HG03095 (cell line): ENCODE data around the gene AGRN.

Experiments used
- ATAC-seq: cut with Tn5 transposase; IDR thresholded peaks from one replicate; pipeline ENCODE4 v1.9.1; 2021; ENCODE audit warnings: moderate library complexity; ENCODE audit not compliant: unreplicated experiment

Gene AGRN

GRCh38 chr1:1034439-1034781 is 14.5 kb downstream of the AGRN start:
- no peak for ATAC-seq

- no peak for ATAC-seq
Measured at GRCh38 chr1:1035291-1035943, 15.5 kb downstream of the AGRN start.

GRCh38 chr1:1037366-1038327 is 17.7 kb downstream of the AGRN start:
- no peak for ATAC-seq

- ATAC-seq, result peak; percentile 48
Measured at GRCh38 chr1:1038694-1039093, 18.8 kb downstream of the AGRN start.

DNA sequence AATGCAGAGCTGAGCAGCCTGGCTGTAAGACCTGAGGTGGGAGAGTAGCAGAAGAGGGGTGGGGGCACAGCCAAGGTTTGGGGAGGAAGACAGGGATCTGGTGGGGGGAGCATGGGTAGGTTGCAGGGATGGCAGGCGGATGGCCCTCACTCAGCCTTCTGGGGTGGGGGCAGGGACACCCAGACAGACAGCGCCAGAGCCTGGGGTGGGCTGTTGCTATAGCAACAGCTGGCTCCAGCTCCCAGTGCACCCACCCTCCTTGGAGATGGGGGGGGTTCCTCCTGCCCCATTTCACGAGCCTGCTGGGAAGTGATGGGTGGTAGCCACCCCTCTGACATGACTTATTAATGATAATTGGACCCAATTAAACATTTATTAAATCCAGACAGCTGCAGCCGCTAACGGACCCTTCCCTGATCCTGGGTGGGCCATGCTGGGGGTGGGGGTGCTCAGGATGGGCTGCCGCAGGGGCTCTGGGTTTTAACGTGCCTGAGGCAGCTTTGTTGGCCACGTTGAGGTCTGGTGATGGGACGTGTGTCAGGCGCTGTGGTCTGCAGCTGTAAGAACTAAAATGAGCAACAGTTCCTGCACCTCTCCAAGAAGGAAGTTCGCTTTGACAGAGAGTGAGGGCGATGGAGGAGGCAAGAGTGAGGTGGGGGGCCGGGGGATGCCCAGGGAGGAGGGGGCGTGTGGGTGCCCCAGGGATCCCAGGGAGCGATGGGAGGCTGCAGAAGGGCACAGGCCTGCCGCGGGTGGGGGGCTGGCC is 19.4 kb downstream of the AGRN start:
- no peak for ATAC-seq

- peak; percentile 41 for ATAC-seq
Measured at GRCh38 chr1:1040004-1040991, 20.4 kb downstream of the AGRN start.

DNA sequence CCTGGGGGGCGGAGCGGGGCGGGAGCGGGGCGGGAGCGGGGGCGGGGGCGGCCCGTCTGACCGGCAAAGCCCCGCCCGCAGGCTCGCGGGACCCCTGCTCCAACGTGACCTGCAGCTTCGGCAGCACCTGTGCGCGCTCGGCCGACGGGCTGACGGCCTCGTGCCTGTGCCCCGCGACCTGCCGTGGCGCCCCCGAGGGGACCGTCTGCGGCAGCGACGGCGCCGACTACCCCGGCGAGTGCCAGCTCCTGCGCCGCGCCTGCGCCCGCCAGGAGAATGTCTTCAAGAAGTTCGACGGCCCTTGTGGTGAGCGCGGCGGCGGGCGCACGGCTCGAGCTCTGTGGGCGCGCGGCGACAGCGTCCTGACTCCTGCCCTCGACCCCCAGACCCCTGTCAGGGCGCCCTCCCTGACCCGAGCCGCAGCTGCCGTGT is 21.2 kb downstream of the AGRN start:
- ATAC-seq, result no peak

DNA sequence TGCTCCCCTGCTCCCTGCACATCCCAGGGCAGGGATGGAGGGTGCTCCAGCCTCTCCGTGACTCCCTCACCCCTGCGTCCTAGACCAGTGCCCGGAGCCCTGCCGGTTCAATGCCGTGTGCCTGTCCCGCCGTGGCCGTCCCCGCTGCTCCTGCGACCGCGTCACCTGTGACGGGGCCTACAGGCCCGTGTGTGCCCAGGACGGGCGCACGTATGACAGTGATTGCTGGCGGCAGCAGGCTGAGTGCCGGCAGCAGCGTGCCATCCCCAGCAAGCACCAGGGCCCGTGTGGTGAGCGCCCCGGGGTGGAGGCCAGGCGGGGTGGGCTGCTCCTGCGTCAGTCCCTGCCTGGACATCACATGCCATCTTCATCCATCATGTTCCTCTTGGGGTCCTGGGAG is 22.0 kb downstream of the AGRN start:
- no peak for ATAC-seq

- ATAC-seq, result no peak
Measured at GRCh38 chr1:1042835-1043234, 22.9 kb downstream of the AGRN start.

DNA sequence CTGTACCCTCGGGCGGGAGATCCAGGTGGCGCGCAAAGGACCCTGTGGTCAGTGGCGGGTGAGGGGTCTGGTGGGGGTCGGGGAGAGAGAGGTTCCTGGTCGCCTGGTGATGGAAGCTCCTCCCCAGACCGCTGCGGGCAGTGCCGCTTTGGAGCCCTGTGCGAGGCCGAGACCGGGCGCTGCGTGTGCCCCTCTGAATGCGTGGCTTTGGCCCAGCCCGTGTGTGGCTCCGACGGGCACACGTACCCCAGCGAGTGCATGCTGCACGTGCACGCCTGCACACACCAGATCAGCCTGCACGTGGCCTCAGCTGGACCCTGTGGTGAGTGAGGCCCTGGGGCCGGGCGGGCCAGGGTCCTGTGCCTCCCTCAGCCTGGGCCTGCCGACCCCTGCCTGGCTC is 23.5 kb downstream of the AGRN start:
- no peak for ATAC-seq

GRCh38 chr1:1043921-1044320 is 24.0 kb downstream of the AGRN start:
- no peak for ATAC-seq

DNA sequence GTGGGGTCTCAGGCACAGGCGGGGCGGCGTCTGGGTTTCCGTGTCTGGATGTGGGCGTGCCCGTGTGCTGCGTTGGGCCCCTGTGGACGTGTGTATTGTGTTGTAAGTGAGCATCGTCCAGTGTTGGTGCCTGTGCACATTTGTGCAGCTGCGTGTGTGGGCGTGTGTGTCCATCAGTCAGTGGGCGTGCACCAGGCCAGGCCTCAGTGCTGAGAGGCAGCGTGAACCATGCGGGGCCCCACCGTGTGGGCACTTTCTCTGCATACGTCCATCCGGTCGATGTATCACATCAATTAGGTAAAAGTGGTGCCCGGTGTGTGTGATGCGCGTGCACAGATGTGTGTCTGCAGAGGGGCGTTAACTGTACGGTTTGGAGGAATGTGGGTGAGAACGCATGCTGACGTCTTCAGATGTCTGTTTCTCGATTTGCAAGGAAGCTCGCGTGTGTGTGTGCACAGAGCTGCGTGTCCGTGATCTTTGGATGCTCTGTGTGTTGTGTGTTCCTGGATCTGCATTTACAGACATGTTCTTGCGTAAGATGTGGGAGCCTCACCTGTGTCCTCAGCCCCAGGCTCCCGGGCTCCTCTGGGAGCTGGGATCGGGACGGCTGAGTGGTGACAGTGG is 24.6 kb downstream of the AGRN start:
- no peak for ATAC-seq

DNA sequence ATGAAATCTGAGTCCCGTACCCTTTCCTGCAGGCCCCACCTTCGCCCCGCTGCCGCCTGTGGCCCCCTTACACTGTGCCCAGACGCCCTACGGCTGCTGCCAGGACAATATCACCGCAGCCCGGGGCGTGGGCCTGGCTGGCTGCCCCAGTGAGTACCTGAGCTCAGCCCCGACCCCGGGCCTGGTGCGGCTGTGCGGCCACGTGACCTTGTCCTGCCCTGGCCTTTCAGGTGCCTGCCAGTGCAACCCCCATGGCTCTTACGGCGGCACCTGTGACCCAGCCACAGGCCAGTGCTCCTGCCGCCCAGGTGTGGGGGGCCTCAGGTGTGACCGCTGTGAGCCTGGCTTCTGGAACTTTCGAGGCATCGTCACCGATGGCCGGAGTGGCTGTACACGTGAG is 25.2 kb downstream of the AGRN start:
- no peak for ATAC-seq

DNA sequence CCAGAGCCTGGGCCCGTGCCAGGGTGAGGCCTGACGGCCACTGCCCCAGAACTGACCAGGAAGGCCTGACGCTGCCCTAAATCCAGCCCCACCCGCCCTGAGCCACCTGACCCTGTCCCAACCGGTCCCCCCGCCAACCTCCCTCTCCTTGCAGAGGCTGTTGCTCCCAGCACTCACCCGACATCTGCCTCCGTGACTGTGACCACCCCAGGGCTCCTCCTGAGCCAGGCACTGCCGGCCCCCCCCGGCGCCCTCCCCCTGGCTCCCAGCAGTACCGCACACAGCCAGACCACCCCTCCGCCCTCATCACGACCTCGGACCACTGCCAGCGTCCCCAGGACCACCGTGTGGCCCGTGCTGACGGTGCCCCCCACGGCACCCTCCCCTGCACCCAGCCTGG is 26.3 kb downstream of the AGRN start:
- ATAC-seq, result no peak

- no peak for ATAC-seq
Measured at GRCh38 chr1:1046767-1047166, 26.8 kb downstream of the AGRN start.

DNA sequence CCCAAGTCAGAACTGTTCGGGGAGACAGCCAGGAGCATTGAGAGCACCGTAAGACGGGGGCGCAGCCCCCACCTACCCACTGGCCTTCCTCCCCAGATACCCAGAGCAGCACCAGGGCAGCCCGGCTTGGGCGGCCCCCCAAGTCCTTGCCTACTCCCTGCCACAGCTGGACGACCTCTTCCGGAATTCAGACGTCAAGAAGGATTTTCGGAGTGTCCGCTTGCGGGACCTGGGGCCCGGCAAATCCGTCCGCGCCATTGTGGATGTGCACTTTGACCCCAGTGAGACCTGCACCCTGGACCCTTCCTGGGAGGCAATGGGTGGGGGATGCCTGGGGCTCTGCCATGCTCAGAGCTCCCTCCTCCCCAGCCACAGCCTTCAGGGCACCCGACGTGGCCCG is 27.5 kb downstream of the AGRN start:
- no peak for ATAC-seq

DNA sequence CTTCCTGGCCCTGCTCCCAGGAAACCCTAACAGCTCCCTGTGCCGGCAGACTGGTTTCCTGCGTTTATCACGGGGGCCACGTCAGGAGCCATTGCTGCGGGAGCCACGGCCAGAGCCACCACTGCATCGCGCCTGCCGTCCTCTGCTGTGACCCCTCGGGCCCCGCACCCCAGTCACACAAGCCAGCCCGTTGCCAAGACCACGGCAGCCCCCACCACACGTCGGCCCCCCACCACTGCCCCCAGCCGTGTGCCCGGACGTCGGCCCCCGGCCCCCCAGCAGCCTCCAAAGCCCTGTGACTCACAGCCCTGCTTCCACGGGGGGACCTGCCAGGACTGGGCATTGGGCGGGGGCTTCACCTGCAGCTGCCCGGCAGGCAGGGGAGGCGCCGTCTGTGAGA is 28.0 kb downstream of the AGRN start:
- no peak for ATAC-seq

- no peak for ATAC-seq
Measured at GRCh38 chr1:1048765-1049164, 28.8 kb downstream of the AGRN start.

DNA sequence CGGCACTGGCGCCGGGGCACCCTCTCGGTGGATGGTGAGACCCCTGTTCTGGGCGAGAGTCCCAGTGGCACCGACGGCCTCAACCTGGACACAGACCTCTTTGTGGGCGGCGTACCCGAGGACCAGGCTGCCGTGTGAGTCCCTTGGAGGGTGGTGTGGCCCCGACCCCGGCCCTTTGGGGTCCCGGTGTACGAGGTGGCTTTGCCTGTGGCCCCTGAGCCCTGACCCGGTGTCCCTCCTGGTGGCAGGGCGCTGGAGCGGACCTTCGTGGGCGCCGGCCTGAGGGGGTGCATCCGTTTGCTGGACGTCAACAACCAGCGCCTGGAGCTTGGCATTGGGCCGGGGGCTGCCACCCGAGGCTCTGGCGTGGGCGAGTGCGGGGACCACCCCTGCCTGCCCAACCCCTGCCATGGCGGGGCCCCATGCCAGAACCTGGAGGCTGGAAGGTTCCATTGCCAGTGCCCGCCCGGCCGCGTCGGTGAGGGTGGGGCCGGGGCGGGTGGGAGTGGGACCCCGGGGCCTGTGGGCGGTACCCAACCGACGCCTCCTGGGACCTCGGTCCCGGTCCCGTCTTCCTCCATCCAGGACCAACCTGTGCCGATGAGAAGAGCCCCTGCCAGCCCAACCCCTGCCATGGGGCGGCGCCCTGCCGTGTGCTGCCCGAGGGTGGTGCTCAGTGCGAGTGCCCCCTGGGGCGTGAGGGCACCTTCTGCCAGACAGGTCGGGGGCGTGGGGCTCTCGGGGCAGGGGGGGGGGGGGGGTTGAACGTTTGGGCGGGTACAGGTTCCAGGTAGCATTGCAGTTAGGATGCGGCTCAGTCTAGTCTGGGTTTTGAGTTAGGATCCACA is 29.6 kb downstream of the AGRN start:
- no peak for ATAC-seq
